ENCODE data around the gene BTK.

GRCh38 chrX:101386542-101386885 is 523 bp upstream of the BTK start:
- TF ChIP-seq CTCF (IDR thresholded peaks at IDR 0.05) (no peak), POLR2A (IDR thresholded peaks at IDR 0.05) (no peak)

Measured in lower leg skin (tissue), 3 donors.